ENCODE measurements around the gene GPR149. TPM values are rescaled to one million over a fixed set of nuclear protein-coding genes. Genes with fewer than 3 reads are reported as not detected.
A peak's percentile ranks its signal among the peaks of the same experiment; 100 is the strongest.

GPR149 gene
- polyA plus RNA-seq, 3 donors: not detected

- no peak overlapping the region for H3K4me2 ChIP-seq (replicated peaks; ENCODE audit: extremely low read depth, low read length, poor library complexity, severe bottlenecking)
- H3K9me3 Mint-ChIP-seq: peaks cover 0 to 14% (median 7%) of the 10 kb centered on the region in 7 donors
These were observed 1.1 kb upstream of the GPR149 start for GRCh38 chr3:154431043-154431442.

More at GRCh38 chr3:154431043-154431442, 1.1 kb upstream of the GPR149 start:
- Mint-ChIP-seq H3K27ac (no peak overlapping the region), H3K4me3 (peak overlapping the region in 1 of 2 donors; percentile 27), H3K36me3 (peaks cover 0 to 4% of the 10 kb centered on the region in 2 donors), H3K27me3 (ENCODE audit: low read depth in 3 of 3) (peaks cover 42 to 49% (median 43%) of the 10 kb centered on the region in 3 donors), H3K4me1 (peaks cover 23% of the 10 kb centered on the region)
- Histone ChIP-seq H4K20me1 (ENCODE audit: insufficient read depth, low read length) (no peaks in the 10 kb centered on the region), H3K4me1 (ENCODE audit: control insufficient read depth in 1 of 2, insufficient read depth in 2 of 2, low read length in 2 of 2) (peaks cover 15 to 17% of the 10 kb centered on the region in 2 donors), H3K27ac (ENCODE audit: low read depth in 1 of 2, low read length in 2 of 2) (no peak overlapping the region), H3K9me3 (replicated peaks in 1 of 2; ENCODE audit: control insufficient read depth in 1 of 2, insufficient read depth in 1 of 2, low read length in 2 of 2) (no peaks in the 10 kb centered on the region), H3K4me3 (replicated peaks in 1 of 3; ENCODE audit: low read depth in 2 of 3, low read length in 3 of 3) (no peak overlapping the region), H3K27me3 (ENCODE audit: control insufficient read depth in 2 of 2, insufficient read depth in 2 of 2, low read length in 2 of 2) (peaks cover 40 to 62% of the 10 kb centered on the region in 2 donors), H3K79me2 (ENCODE audit: insufficient read depth, low read length) (no peaks in the 10 kb centered on the region), H3K9ac (ENCODE audit: insufficient read depth, low read length, poor library complexity, severe bottlenecking) (no peak overlapping the region), H3K36me3 (replicated peaks in 1 of 2; ENCODE audit: control insufficient read depth in 1 of 2, insufficient read depth in 2 of 2, low read length in 2 of 2) (no peaks in the 10 kb centered on the region), H2AFZ (ENCODE audit: insufficient read depth, low read depth, low read length, poor library complexity, severe bottlenecking) (no peak overlapping the region)
- DNase-seq: no peak
- WGBS (ENCODE audit: insufficient coverage): no CpG with 5 or more reads among the region's 2 CpGs
- intact Hi-C loops (cut with micrococcal nuclease): no loop called here
- TF ChIP-seq CTCF (IDR thresholded peaks at IDR 0.05): no peak

All from CD14-positive monocyte (primary cell).